ENCODE results near the gene TXLNB. TPM values are rescaled to one million over a fixed set of nuclear protein-coding genes. Genes with fewer than 3 reads are reported as not detected.

TXLNB gene
- total and polyA plus RNA-seq, 7 experiments from 2014 or later = 0.12 to 1.1 (median 0.65) TPM

DNA sequence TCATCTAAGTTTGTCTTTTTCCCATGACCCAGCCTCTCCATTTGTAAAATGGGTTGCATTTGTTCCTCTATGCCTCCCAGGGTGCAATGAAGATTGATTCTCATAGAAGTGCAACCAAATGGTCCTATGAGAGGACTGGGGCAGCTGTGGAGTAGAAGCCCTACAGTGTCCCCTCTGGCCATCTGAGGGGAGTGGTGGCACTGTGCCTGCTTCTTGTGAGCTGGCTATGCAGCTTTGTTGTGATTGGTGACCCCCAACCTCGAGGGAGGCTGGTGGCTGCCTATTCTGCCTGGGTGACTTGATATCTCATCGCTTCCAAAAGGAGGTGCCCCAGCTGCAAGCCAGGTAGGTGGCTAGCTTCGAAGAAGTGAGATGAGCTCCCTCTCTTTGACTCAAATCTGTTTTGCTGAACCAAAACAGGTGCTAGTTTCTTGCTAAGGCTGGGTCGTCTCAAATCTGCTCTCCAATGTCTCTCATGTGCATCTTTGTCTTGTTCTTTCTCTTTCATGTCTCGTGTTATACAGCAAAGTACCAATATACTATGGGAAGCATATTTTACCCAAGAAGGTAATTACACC lies 33.9 kb downstream of the TXLNB start:
- ChIA-PET POLR2A (interaction anchor here (1.6 to 2.6 kb wide), 2 partner anchors 33 to 117 kb away, joined by 7 to 10 read pairs; partner anchors contain the start of genes CITED2 and TXLNB), CTCF (interaction anchor here (1.0 to 1.1 kb wide), 2 partner anchors 9 to 28 kb away, joined by 3 read pairs; no protein-coding TSS in a partner anchor)
- Histone ChIP-seq H3K27ac (ENCODE audit: low read depth, low read length) (no peak overlapping the region), H3K9me3 (ENCODE audit: control insufficient read depth in 2 of 3, low read length in 3 of 3) (no peaks in the 10 kb centered on the region), H3K4me1 (ENCODE audit: control insufficient read depth in 2 of 2, insufficient read depth in 2 of 2, low read length in 2 of 2) (peaks cover 4 to 5% of the 10 kb centered on the region in 2 donors), H3K27me3 (ENCODE audit: control insufficient read depth in 2 of 2, insufficient read depth in 2 of 2, low read length in 2 of 2) (no peaks in the 10 kb centered on the region), H3K4me3 (ENCODE audit: low read length) (no peak overlapping the region), H3K36me3 (ENCODE audit: control insufficient read depth in 2 of 3, insufficient read depth in 3 of 3, low read length in 3 of 3) (no peaks in the 10 kb centered on the region)
- Mint-ChIP-seq H3K36me3 (peaks cover 0 to 9% (median 3%) of the 10 kb centered on the region in 5 donors), H3K27ac (peak overlapping the region in 1 of 9 donors; percentile 12), H3K4me1 (peaks cover 19 to 44% (median 38%) of the 10 kb centered on the region in 7 donors), H3K4me3 (peak overlapping the region in 1 of 10 donors; percentile 5), H3K9me3 (no peaks in the 10 kb centered on the region), H3K27me3 (no peaks in the 10 kb centered on the region)
- ATAC-seq (no peak), DNase-seq (no peak)
- intact Hi-C loops (cut with micrococcal nuclease) = no loop called here

- POLR2A ChIA-PET = interaction anchor here (1.1 to 2.6 kb wide), 3 partner anchors 12 to 117 kb away, joined by 3 to 10 read pairs (median 7); partner anchors contain the start of genes CITED2 and TXLNB
- H3K36me3 Mint-ChIP-seq = peaks cover 0 to 9% (median 3%) of the 10 kb centered on the region in 5 donors
- Histone ChIP-seq H3K36me3 (ENCODE audit: control insufficient read depth in 2 of 3, insufficient read depth in 3 of 3, low read length in 3 of 3) (no peaks in the 10 kb centered on the region), H3K27me3 (ENCODE audit: control insufficient read depth in 2 of 2, insufficient read depth in 2 of 2, low read length in 2 of 2) (no peaks in the 10 kb centered on the region), H3K4me3 (ENCODE audit: low read length) (no peak overlapping the region), H3K9me3 (ENCODE audit: control insufficient read depth in 2 of 3, low read length in 3 of 3) (no peaks in the 10 kb centered on the region), H3K4me1 (ENCODE audit: control insufficient read depth in 2 of 2, insufficient read depth in 2 of 2, low read length in 2 of 2) (no peaks in the 10 kb centered on the region), H3K27ac (ENCODE audit: low read depth, low read length) (no peak overlapping the region)
- no peak for DNase-seq
- CTCF ChIA-PET = interaction anchor here (1.0 to 1.1 kb wide), 2 partner anchors 10 to 27 kb away, joined by 3 read pairs; no protein-coding TSS in a partner anchor
- ATAC-seq = no peak
- no peak overlapping the region for H3K4me3 Mint-ChIP-seq
- intact Hi-C loops (cut with micrococcal nuclease) = no loop called here
- H3K27ac Mint-ChIP-seq = peak overlapping the region in 2 of 9 donors; percentile 23 to 76
- peaks cover 12 to 39% (median 32%) of the 10 kb centered on the region in 7 donors for H3K4me1 Mint-ChIP-seq
- no peaks in the 10 kb centered on the region for H3K9me3 Mint-ChIP-seq
- H3K27me3 Mint-ChIP-seq = no peaks in the 10 kb centered on the region
Measured at GRCh38 chr6:139257291-139257690, 34.5 kb downstream of the TXLNB start.

GRCh38 chr6:139256087-139256486 lies 35.7 kb downstream of the TXLNB start:
- no peak for DNase-seq
- H3K4me1 ChIP-seq (ENCODE audit: control insufficient read depth in 2 of 2, insufficient read depth in 2 of 2, low read length in 2 of 2) = peaks cover 11% of the 10 kb centered on the region in 2 donors
- H3K9me3 Mint-ChIP-seq = no peaks in the 10 kb centered on the region
- no peaks in the 10 kb centered on the region for H3K9me3 ChIP-seq (ENCODE audit: control insufficient read depth in 2 of 3, low read length in 3 of 3)
- no peak overlapping the region for H3K4me3 ChIP-seq (ENCODE audit: low read length)
- peaks cover 21 to 46% (median 41%) of the 10 kb centered on the region in 7 donors for H3K4me1 Mint-ChIP-seq
- H3K36me3 ChIP-seq (ENCODE audit: control insufficient read depth in 2 of 3, insufficient read depth in 3 of 3, low read length in 3 of 3) = no peaks in the 10 kb centered on the region
- H3K27ac ChIP-seq (ENCODE audit: low read depth, low read length) = no peak overlapping the region
- no peaks in the 10 kb centered on the region for H3K27me3 Mint-ChIP-seq
- no peaks in the 10 kb centered on the region for H3K27me3 ChIP-seq (ENCODE audit: control insufficient read depth in 2 of 2, insufficient read depth in 2 of 2, low read length in 2 of 2)
- H3K36me3 Mint-ChIP-seq = peaks cover 0 to 11% (median 3%) of the 10 kb centered on the region in 5 donors
- H3K4me3 Mint-ChIP-seq = no peak overlapping the region
- intact Hi-C loops (cut with micrococcal nuclease) = no loop called here
- CTCF ChIA-PET = interaction anchor here (1.2 kb wide), 1 partner anchor 16 kb away, joined by 3 read pairs; no protein-coding TSS in a partner anchor
- H3K27ac Mint-ChIP-seq = no peak overlapping the region
- ATAC-seq = no peak
- POLR2A ChIA-PET = interaction anchor here (0.6 to 2.6 kb wide), 5 partner anchors 13 to 146 kb away, joined by 3 to 10 read pairs (median 5); partner anchors contain the start of genes CITED2 and TXLNB

DNA sequence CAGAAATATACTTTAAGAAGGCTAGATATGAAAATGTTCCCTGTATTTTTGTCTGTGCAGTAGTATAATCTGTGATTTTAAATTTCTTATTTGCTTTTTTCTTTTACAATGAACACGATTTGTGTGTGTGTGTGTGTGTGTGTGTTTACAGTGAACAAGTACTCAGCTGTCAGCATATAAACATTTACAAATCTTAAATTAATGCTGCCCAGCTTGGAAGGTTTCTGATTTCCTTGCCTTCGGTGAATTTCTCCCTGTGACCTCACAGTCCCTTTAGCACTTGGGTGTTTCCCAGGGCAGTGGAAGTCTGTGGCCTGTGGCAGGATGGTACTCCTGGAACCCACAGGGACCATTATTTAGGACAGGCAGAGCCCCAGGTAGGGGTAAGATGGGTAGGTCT lies 37.6 kb downstream of the TXLNB start:
- Histone ChIP-seq H3K4me3 (ENCODE audit: low read length) (no peak overlapping the region), H3K4me1 (ENCODE audit: control insufficient read depth in 2 of 2, insufficient read depth in 2 of 2, low read length in 2 of 2) (peaks cover 21 to 23% of the 10 kb centered on the region in 2 donors), H3K27me3 (ENCODE audit: control insufficient read depth in 2 of 2, insufficient read depth in 2 of 2, low read length in 2 of 2) (no peaks in the 10 kb centered on the region), H3K36me3 (ENCODE audit: control insufficient read depth in 2 of 3, insufficient read depth in 3 of 3, low read length in 3 of 3) (no peaks in the 10 kb centered on the region), H3K27ac (ENCODE audit: low read depth, low read length) (no peak overlapping the region), H3K9me3 (ENCODE audit: control insufficient read depth in 2 of 3, low read length in 3 of 3) (no peaks in the 10 kb centered on the region)
- peaks cover 0 to 10% (median 0%) of the 10 kb centered on the region in 5 donors for H3K36me3 Mint-ChIP-seq
- peak overlapping the region in 3 of 9 donors; percentile 4 to 41 (median 40) for H3K27ac Mint-ChIP-seq
- H3K27me3 Mint-ChIP-seq = no peaks in the 10 kb centered on the region
- peaks cover 24 to 60% (median 53%) of the 10 kb centered on the region in 7 donors for H3K4me1 Mint-ChIP-seq
- no peak for DNase-seq
- POLR2A ChIA-PET = no interaction called here
- no peak for ATAC-seq
- H3K4me3 Mint-ChIP-seq = no peak overlapping the region
- intact Hi-C loops (cut with micrococcal nuclease) = loop anchor here in 1 of 2 donors (5.0 kb wide), 1 partner anchor 227 kb away; the partner anchor contains the start of gene ABRACL
- CTCF ChIA-PET = no interaction called here
- no peaks in the 10 kb centered on the region for H3K9me3 Mint-ChIP-seq

- peak overlapping the region in 3 of 9 donors; percentile 4 to 41 (median 40) for H3K27ac Mint-ChIP-seq
- H3K36me3 ChIP-seq (ENCODE audit: control insufficient read depth in 2 of 3, insufficient read depth in 3 of 3, low read length in 3 of 3) = no peaks in the 10 kb centered on the region
- H3K4me1 Mint-ChIP-seq = peaks cover 20 to 60% (median 53%) of the 10 kb centered on the region in 7 donors
- peaks cover 21 to 23% of the 10 kb centered on the region in 2 donors for H3K4me1 ChIP-seq (ENCODE audit: control insufficient read depth in 2 of 2, insufficient read depth in 2 of 2, low read length in 2 of 2)
- no peak for DNase-seq
- intact Hi-C loops (cut with micrococcal nuclease) = loop anchor here in 1 of 2 donors (5.0 kb wide), 1 partner anchor 226 kb away; the partner anchor contains the start of gene ABRACL
- no peak overlapping the region for H3K4me3 Mint-ChIP-seq
- no peaks in the 10 kb centered on the region for H3K9me3 ChIP-seq (ENCODE audit: control insufficient read depth in 2 of 3, low read length in 3 of 3)
- H3K9me3 Mint-ChIP-seq = no peaks in the 10 kb centered on the region
- peaks cover 0 to 9% (median 0%) of the 10 kb centered on the region in 5 donors for H3K36me3 Mint-ChIP-seq
- H3K27ac ChIP-seq (ENCODE audit: low read depth, low read length) = no peak overlapping the region
- CTCF ChIA-PET = no interaction called here
- no peak for ATAC-seq
- H3K27me3 Mint-ChIP-seq = no peaks in the 10 kb centered on the region
- no peak overlapping the region for H3K4me3 ChIP-seq (ENCODE audit: low read length)
- no peaks in the 10 kb centered on the region for H3K27me3 ChIP-seq (ENCODE audit: control insufficient read depth in 2 of 2, insufficient read depth in 2 of 2, low read length in 2 of 2)
- POLR2A ChIA-PET = no interaction called here
Measured at GRCh38 chr6:139253656-139254055, 38.1 kb downstream of the TXLNB start.

GRCh38 chr6:139251691-139252390 lies 40.0 kb downstream of the TXLNB start:
- Mint-ChIP-seq H3K27ac (peak overlapping the region in 8 of 9 donors; percentile 56 to 97 (median 76)), H3K4me3 (peak overlapping the region in 4 of 10 donors; percentile 51 to 85 (median 58)), H3K9me3 (peaks cover 0 to 2% (median 0%) of the 10 kb centered on the region in 11 donors), H3K36me3 (peaks cover 0 to 15% (median 0%) of the 10 kb centered on the region in 5 donors), H3K4me1 (peaks cover 24 to 55% (median 50%) of the 10 kb centered on the region in 7 donors), H3K27me3 (no peaks in the 10 kb centered on the region)
- intact Hi-C loops (cut with micrococcal nuclease) = loop anchor here in 1 of 2 donors (1.0 to 5.0 kb wide), 3 partner anchors 10 to 225 kb away; partner anchors contain the start of gene ABRACL
- no peak overlapping the region for H3K27ac ChIP-seq (ENCODE audit: low read depth, low read length)
- peaks cover 21 to 23% of the 10 kb centered on the region in 2 donors for H3K4me1 ChIP-seq (ENCODE audit: control insufficient read depth in 2 of 2, insufficient read depth in 2 of 2, low read length in 2 of 2)
- DNase-seq (no peak), ATAC-seq (no peak)
- CTCF ChIA-PET = interaction anchor here (0.7 to 1.3 kb wide), 2 partner anchors 30 to 108 kb away, joined by 3 read pairs; no protein-coding TSS in a partner anchor
- H3K9me3 ChIP-seq (ENCODE audit: control insufficient read depth in 2 of 3, low read length in 3 of 3) = no peaks in the 10 kb centered on the region
- no peaks in the 10 kb centered on the region for H3K27me3 ChIP-seq (ENCODE audit: control insufficient read depth in 2 of 2, insufficient read depth in 2 of 2, low read length in 2 of 2)
- H3K36me3 ChIP-seq (ENCODE audit: control insufficient read depth in 2 of 3, insufficient read depth in 3 of 3, low read length in 3 of 3) = no peaks in the 10 kb centered on the region
- H3K4me3 ChIP-seq (ENCODE audit: low read length) = no peak overlapping the region
- POLR2A ChIA-PET = interaction anchor here (1.3 kb wide), 1 partner anchor 40 kb away, joined by 4 read pairs; the partner anchor contains the start of gene TXLNB

Data from naive thymus-derived CD4-positive, alpha-beta T cell (primary cell).